ENCODE measurements around the gene MRPL17. TPM values are rescaled to one million over a fixed set of nuclear protein-coding genes. Genes with fewer than 3 reads are reported as not detected.

MRPL17 gene
- total RNA-seq, 2 donors from 2014 or later = 34.6 to 75.1 TPM

DNA sequence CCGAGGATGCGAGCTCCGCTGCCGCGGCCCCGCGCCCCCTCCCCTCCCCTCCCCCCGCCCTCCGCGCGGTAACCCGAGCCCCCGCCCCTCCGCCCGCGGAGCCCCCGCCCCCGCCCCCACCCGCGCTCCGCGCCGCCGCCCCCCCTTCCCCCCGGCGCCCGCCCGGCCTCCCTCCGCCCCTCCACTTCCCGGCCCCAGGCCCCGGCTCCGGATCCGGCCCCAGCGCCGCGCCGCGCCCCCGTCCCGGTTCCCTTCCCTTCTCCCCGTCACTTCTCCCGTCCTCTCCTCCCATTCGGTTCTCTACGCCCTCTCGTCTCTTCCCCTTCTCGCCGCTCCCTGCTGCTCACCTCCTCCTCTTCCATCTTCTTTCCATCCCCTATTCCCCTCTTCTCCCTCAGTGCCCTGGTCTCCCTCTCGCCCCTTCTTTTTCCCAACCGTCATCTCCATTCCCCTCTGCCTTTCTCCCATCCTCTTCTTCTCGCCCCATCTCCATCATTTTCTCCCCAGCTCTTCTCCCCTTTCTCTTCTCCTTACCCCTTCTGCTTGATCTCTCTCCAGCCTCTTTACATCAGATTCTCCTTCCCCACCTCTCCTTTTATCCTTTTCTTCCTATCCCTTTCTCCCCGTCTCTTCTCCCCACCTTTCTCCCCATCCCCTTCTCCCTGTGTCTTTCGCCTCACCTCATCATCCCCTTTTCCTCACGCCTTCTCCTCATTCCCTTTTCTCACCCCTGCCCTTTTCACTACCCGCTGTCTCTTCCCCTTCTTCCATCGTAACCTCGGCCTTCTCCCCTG lies 27.2 kb downstream of the MRPL17 start, which contains the start of gene DCHS1:
Gene DCHS1 (minus strand): TSS at position 20 of the 794 bp plus-strand sequence. CDS start 14,196 bp downstream, outside the sequence.
- no peaks in the 10 kb centered on the region for H3K4me1 ChIP-seq
- no peak for DNase-seq
- intact Hi-C loops (cut with DNase I) = no loop called here
- peak within 1 kb of the TSS; percentile 53 for H3K27ac ChIP-seq
- TF ChIP-seq, protein P1, sequence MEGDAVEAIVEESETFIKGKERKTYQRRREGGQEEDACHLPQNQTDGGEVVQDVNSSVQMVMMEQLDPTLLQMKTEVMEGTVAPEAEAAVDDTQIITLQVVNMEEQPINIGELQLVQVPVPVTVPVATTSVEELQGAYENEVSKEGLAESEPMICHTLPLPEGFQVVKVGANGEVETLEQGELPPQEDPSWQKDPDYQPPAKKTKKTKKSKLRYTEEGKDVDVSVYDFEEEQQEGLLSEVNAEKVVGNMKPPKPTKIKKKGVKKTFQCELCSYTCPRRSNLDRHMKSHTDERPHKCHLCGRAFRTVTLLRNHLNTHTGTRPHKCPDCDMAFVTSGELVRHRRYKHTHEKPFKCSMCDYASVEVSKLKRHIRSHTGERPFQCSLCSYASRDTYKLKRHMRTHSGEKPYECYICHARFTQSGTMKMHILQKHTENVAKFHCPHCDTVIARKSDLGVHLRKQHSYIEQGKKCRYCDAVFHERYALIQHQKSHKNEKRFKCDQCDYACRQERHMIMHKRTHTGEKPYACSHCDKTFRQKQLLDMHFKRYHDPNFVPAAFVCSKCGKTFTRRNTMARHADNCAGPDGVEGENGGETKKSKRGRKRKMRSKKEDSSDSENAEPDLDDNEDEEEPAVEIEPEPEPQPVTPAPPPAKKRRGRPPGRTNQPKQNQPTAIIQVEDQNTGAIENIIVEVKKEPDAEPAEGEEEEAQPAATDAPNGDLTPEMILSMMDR (IDR thresholded peaks at IDR 0.05) = no peak
- H3K9ac ChIP-seq (ENCODE audit: low read depth in 2 of 2, low read length in 2 of 2) = peak within 1 kb of the TSS; percentile 32 to 37
- H3K27me3 ChIP-seq = peaks cover 3% of the 10 kb centered on the region
- H3K9me3 ChIP-seq = no peaks in the 10 kb centered on the region
- no peaks in the 10 kb centered on the region for H3K36me3 ChIP-seq
- H3K4me3 ChIP-seq = peak within 1 kb of the TSS; percentile 24

DNA sequence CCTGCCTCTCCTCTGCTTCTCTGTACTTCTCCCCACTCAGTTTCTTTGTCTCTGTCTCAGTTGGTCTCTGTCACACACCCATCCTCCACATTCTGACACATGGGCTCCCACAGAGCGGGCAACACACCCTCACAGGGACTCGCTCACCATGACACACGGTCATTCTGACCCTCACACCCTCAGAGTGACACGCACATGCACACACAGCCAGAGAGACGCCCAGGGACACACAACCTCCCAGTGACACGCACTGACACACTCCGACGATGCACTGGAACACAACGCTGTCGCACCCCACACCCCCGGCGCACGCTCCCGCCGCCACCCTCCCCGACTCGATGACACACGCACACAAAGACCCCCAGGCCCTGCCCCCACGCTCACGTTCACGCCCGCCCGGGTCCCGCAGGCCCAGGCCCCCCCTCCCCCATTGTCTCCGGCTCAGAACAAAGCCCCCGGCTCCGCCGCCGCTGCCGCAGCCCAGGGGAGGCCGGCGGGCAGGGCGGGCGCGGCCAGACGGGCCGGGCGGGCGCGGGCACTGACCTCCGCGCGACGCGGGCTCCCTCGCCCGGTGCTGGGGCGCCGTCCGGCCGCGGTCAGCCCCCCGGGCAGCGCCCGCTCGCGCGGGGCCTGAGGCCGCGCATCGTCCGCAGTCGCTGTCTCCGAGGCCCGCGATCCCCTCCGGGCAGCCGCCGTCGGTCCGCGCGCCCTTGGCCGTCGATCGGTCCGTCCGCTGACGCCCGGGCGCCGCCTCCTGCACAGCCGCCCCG lies 27.9 kb downstream of the MRPL17 start:
- Histone ChIP-seq H3K36me3 (no peaks in the 10 kb centered on the region), H3K9me3 (no peaks in the 10 kb centered on the region), H3K27ac (peak overlapping the region; percentile 53), H3K4me1 (no peaks in the 10 kb centered on the region), H3K4me3 (peak overlapping the region; percentile 24), H3K9ac (ENCODE audit: low read depth in 2 of 2, low read length in 2 of 2) (peak overlapping the region in 1 of 2 donors; percentile 37), H3K27me3 (peaks cover 3% of the 10 kb centered on the region)
- TF ChIP-seq, protein P1 (IDR thresholded peaks at IDR 0.05) = no peak
- DNase-seq = no peak
- intact Hi-C loops (cut with DNase I) = no loop called here

- no peaks in the 10 kb centered on the region for H3K9me3 ChIP-seq
- peak overlapping the region; percentile 24 for H3K4me3 ChIP-seq
- H3K27ac ChIP-seq = no peak overlapping the region
- H3K9ac ChIP-seq (ENCODE audit: low read depth in 2 of 2, low read length in 2 of 2) = peak overlapping the region in 1 of 2 donors; percentile 5
- no peak for DNase-seq
- intact Hi-C loops (cut with DNase I) = no loop called here
- H3K4me1 ChIP-seq = no peaks in the 10 kb centered on the region
- TF ChIP-seq, protein P1 (IDR thresholded peaks at IDR 0.05) = no peak
- H3K27me3 ChIP-seq = peaks cover 3% of the 10 kb centered on the region
- no peaks in the 10 kb centered on the region for H3K36me3 ChIP-seq
These were observed 28.7 kb downstream of the MRPL17 start for GRCh38 chr11:6654281-6655019.

- no peak overlapping the region for H3K4me3 ChIP-seq
- intact Hi-C loops (cut with DNase I) = no loop called here
- H3K27ac ChIP-seq = no peak overlapping the region
- no peak for DNase-seq
- peaks cover 3% of the 10 kb centered on the region for H3K27me3 ChIP-seq
- TF ChIP-seq, protein P1 (IDR thresholded peaks at IDR 0.05) = no peak
- no peaks in the 10 kb centered on the region for H3K4me1 ChIP-seq
- H3K9me3 ChIP-seq = no peaks in the 10 kb centered on the region
- no peaks in the 10 kb centered on the region for H3K36me3 ChIP-seq
- no peak overlapping the region for H3K9ac ChIP-seq (ENCODE audit: low read depth in 2 of 2, low read length in 2 of 2)
These were observed 29.5 kb downstream of the MRPL17 start for GRCh38 chr11:6653656-6654055.

DNA sequence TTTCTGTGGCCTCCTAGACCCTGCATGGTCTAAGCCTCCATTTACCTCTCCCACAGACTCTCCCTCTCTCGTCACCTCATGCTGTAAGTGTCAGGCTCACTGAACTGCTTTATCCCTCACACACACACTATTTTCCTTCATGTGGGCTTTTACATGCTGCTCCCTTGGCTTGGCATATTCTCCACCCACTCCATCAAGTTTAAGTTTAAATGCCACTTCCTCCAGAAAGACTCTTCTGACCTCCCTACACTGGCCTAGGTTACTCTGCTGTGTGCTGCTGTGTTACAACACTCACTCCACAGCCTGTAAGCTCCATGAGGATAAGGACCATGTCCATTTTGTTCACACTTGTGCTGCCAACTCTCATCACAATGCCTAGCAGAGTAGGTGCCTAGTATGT lies 30.0 kb downstream of the MRPL17 start:
- Histone ChIP-seq H3K9me3 (no peaks in the 10 kb centered on the region), H3K36me3 (no peaks in the 10 kb centered on the region), H3K27me3 (peaks cover 3% of the 10 kb centered on the region), H3K4me1 (no peaks in the 10 kb centered on the region), H3K4me3 (no peak overlapping the region), H3K27ac (no peak overlapping the region), H3K9ac (ENCODE audit: low read depth in 2 of 2, low read length in 2 of 2) (no peak overlapping the region)
- intact Hi-C loops (cut with DNase I) = no loop called here
- TF ChIP-seq, protein P1 (IDR thresholded peaks at IDR 0.05) = no peak
- no peak for DNase-seq

All from colonic mucosa (tissue), 4 donors.